RWPE1 (cell line): ENCODE results near the gene FAM200A.
"Not testable (repeated sequence)": the region's sequence is repeated elsewhere in the genome, so short reads cannot be mapped to it uniquely, and the experiment has no call there.

Experiments
- CTCF ChIA-PET: fragments of 350-600 bp; sonication (Branson Sonifier 250); formaldehyde crosslinking; extraction: SDS; loops from one replicate; lab custom pipeline; 2021; lab: Yijun Ruan, JAX
- POLR2A ChIA-PET: fragments of 400-600 bp; formaldehyde crosslinking; extraction: SDS; loops from one replicate; lab custom pipeline; 2020; ENCODE audit warnings: antibody characterized with exemption; ENCODE audit not compliant: low non-redundant PET; lab: Yijun Ruan, JAX
- DNase-seq: peaks from one replicate; pipeline ENCODE4 v3.0.0; 2012; ENCODE audit warnings: low spot score
- H3K27ac ChIP-seq: fragments of 450-650 bp; 2 replicates; pipeline ENCODE4 v1.5.1; 2017
- CTCF ChIP-seq: fragments of 450-650 bp; conservative IDR thresholded peaks from 2 replicates; pipeline ENCODE4 v1.5.1; 2017; ENCODE audit warnings: low read depth, mild to moderate bottlenecking

FAM200A gene

GRCh38 chr7:99571768-99572167, 19.9 kb upstream of the FAM200A start:
- CTCF ChIA-PET: no interaction called here
- no peak for DNase-seq
- POLR2A ChIA-PET: interaction anchor here (0.6 kb wide), 2 partner anchors 18 to 66 kb away, joined by 4 to 9 read pairs; no protein-coding TSS in a partner anchor
- no peak for TF ChIP-seq CTCF
- no peak overlapping the region for H3K27ac ChIP-seq

GRCh38 chr7:99568770-99569169, 16.9 kb upstream of the FAM200A start:
- H3K27ac ChIP-seq, POLR2A ChIA-PET, DNase-seq, CTCF ChIA-PET: not testable (repeated sequence)

GRCh38 chr7:99563650-99564049, 11.7 kb upstream of the FAM200A start:
- ChIA-PET CTCF (no interaction called here), POLR2A (interaction anchor here (0.8 kb wide), 1 partner anchor 9 kb away, joined by 3 read pairs; no protein-coding TSS in a partner anchor)

GRCh38 chr7:99562832-99563231, 10.9 kb upstream of the FAM200A start:
- DNase-seq: peak; percentile 98
- POLR2A ChIA-PET: no interaction called here
- no peak for TF ChIP-seq CTCF
- CTCF ChIA-PET: no interaction called here
- peak overlapping the region; percentile 92 for H3K27ac ChIP-seq

More at GRCh38 chr7:99563650-99564049, 11.7 kb upstream of the FAM200A start:
- peak overlapping the region; percentile 92 for H3K27ac ChIP-seq
- peak; percentile 48 for DNase-seq
- TF ChIP-seq CTCF: no peak

- POLR2A ChIA-PET: no interaction called here
- CTCF ChIA-PET: no interaction called here
- H3K27ac ChIP-seq: peak overlapping the region; percentile 92
- TF ChIP-seq CTCF: no peak
- DNase-seq: no peak
Measured at GRCh38 chr7:99562114-99562784, 10.3 kb upstream of the FAM200A start.

GRCh38 chr7:99561737-99562051, 9.8 kb upstream of the FAM200A start:
- H3K27ac ChIP-seq: peak overlapping the region; percentile 92
- DNase-seq: no peak
- no peak for TF ChIP-seq CTCF
- ChIA-PET CTCF (no interaction called here), POLR2A (no interaction called here)
